GM20000 (cell line): ENCODE data around the gene EPHA6.

Source experiments
- DNase-seq: peaks from one replicate; pipeline ENCODE4 v3.0.0; 2012; ENCODE audit warnings: low spot score
- CTCF ChIP-seq: IDR thresholded peaks from 2 replicates; pipeline ENCODE4 v1.5.1; 2012; ENCODE audit warnings: mild to moderate bottlenecking, control low read depth; ENCODE audit errors: extremely low read depth, missing control alignments

EPHA6 gene

GRCh38 chr3:96813820-96814650 is at the start of gene EPHA6:
TSS of gene EPHA6 (plus strand) at chr3:96814594.
- peak; percentile 52 for DNase-seq

DNA sequence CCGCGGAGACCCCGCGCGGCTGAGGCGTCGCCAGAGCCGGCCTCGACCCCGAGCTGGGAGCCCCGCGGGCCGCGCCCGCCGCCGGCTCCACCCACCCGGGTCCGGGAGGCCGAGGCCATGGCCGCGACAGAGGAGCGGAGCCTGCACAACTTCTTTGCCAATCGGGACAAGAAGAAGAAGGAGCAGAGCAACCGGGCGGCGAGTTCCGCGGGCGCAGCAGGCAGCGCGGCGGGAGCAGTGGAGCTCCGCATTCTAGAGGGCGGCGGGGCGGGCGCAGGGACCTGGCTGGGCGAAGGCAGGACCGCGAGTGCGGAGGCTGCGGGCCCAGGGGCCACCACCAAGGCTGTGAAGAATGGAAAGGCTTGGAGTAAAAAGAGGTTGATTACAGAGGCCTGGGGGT is 37.6 kb upstream of the EPHA6 start:
- no peak for TF ChIP-seq CTCF
- DNase-seq = no peak

More at GRCh38 chr3:96813820-96814650, at the start of gene EPHA6:
- no peak for TF ChIP-seq CTCF

GRCh38 chr3:96779810-96780209 is 34.6 kb upstream of the EPHA6 start:
- no peak for DNase-seq
- TF ChIP-seq CTCF = no peak

DNA sequence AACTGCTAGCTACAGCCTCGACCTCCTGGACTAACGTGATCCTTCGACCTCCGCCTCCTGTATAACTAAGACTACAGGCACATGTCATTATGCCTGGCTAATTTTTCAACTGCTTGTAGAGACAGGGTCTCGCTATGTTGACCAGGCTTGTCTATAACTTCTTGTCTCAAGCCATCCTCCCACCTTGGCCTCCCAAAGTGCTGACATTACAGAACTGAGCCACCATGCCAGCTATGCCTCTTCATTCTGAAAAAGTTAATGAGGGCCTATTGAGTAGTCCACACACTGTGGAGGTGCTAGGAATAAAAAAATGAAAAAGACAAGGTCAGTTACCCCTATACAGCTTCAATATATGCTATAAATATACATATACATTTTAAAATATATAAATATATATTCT is 18.3 kb upstream of the EPHA6 start:
- no peak for DNase-seq
- TF ChIP-seq CTCF = no peak

DNA sequence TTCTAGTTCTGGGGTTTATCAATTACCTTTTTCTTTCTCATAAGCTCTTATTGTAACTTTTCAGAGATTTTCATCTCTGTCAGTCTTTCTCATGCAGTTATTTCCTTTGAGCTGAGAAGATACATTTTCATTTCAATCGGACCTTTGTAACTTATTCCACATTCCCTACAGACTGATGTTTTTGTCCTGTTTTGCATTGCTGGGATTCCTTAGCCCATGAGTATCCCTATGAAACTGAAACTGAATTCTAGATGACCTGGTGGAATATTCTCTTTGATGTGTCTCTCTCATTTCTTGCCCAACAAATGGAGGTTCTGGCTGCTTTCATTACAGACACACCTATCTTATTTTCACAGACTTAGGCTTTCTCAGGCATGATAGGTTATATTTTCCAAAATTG is 10.5 kb upstream of the EPHA6 start:
- DNase-seq = no peak

DNA sequence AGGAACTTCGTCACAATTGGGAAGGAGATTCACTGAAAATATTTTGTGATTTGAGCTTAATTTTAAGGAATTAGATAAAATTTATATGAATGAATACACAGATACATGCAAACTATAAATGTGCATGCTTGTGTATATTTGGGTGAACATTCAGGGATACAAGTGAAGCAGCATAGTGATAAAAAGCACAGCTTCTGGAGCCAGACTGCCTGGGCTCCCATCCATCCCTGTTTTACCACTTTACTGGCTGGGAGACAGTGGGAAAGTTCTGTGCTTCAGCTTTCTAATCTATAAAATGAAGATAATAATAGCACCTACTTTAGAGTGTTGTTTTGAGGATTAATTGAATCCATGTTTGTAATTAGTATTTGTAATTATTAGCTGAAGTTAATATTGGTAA is 8.1 kb upstream of the EPHA6 start:
- no peak for TF ChIP-seq CTCF
- DNase-seq = no peak

More for the DNA sequence above, 10.5 kb upstream of the EPHA6 start:
- no peak for TF ChIP-seq CTCF

- peak; percentile 80 for TF ChIP-seq CTCF
- peak; percentile 90 for DNase-seq
Measured at GRCh38 chr3:96813134-96813819, 1.1 kb upstream of the EPHA6 start.
